ENCODE data around the gene CALHM6. TPM values are rescaled to one million over a fixed set of nuclear protein-coding genes. Genes with fewer than 3 reads are reported as not detected.

CALHM6 gene
- total RNA-seq, 1 donor from 2014 or later, result not detected

DNA sequence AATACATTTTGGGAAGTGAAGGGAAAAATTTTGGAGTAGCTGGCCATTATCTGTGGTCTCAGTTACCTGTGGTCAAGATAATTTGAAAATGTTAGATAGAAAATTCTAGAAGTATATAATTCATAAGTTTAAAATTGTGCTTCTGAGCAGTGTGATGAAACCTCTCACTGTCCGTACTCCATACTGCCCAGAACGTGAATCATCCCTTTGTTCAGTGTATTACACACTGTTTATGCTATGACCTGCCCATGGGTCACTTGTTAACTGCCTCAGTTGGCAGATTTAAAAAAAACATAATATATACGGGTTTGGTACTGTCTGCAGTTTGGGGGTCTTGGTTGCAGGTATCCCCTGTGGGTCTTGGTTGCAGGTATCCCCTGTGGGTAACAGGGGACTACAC is 46.1 kb downstream of the CALHM6 start:
- Mint-ChIP-seq H3K36me3 (peaks cover 3% of the 10 kb centered on the region), H3K9me3 (peaks cover 60% of the 10 kb centered on the region)

DNA sequence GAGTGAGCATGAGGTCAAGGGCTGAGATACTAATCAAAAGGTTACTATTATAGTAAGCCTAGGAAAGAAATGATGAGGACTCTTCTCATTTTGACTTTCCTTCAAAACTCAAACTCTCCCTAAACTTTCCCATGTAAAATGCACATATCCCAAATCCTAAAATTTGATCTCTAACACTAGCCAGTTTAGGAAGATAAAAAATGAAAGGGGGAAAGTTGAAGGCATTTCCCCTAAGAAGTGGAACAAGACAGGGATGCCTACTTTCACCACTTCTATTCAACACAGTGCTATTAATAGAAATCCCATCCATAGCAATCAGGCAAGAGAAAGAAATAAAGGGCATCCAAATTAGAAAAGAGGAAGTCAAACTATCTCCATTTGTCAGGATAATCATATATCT is 47.4 kb downstream of the CALHM6 start:
- H4K20me1 ChIP-seq (ENCODE audit: low read depth), result no peaks in the 10 kb centered on the region
- no peaks in the 10 kb centered on the region for H3K79me2 ChIP-seq (ENCODE audit: low read depth)
- no peak overlapping the region for H3K27ac ChIP-seq
- no peak overlapping the region for H3K4me3 ChIP-seq
- no peak for DNase-seq (ENCODE audit: low spot score)
- H3K4me1 ChIP-seq, result no peaks in the 10 kb centered on the region
- H3K9me3 ChIP-seq (ENCODE audit: low read depth), result no peaks in the 10 kb centered on the region
- no peak overlapping the region for H3K27ac Mint-ChIP-seq
- H3F3A ChIP-seq (ENCODE audit: low read depth), result peaks cover 5% of the 10 kb centered on the region
- peaks cover 22% of the 10 kb centered on the region for H3K4me1 Mint-ChIP-seq
- H3K9ac ChIP-seq, result no peak overlapping the region
- H3K27me3 Mint-ChIP-seq (ENCODE audit: insufficient read depth, low read depth), result peaks cover 4% of the 10 kb centered on the region
- H3K4me3 Mint-ChIP-seq, result no peak overlapping the region
- no peaks in the 10 kb centered on the region for H3K36me3 ChIP-seq
- H2AFZ ChIP-seq (replicated peaks), result no peak overlapping the region
- H3K9me3 Mint-ChIP-seq, result peaks cover 49% of the 10 kb centered on the region
- H3K4me2 ChIP-seq, result no peak overlapping the region
- TF ChIP-seq EZH2 (IDR thresholded peaks at IDR 0.05), result no peak
- TF ChIP-seq, protein P1, sequence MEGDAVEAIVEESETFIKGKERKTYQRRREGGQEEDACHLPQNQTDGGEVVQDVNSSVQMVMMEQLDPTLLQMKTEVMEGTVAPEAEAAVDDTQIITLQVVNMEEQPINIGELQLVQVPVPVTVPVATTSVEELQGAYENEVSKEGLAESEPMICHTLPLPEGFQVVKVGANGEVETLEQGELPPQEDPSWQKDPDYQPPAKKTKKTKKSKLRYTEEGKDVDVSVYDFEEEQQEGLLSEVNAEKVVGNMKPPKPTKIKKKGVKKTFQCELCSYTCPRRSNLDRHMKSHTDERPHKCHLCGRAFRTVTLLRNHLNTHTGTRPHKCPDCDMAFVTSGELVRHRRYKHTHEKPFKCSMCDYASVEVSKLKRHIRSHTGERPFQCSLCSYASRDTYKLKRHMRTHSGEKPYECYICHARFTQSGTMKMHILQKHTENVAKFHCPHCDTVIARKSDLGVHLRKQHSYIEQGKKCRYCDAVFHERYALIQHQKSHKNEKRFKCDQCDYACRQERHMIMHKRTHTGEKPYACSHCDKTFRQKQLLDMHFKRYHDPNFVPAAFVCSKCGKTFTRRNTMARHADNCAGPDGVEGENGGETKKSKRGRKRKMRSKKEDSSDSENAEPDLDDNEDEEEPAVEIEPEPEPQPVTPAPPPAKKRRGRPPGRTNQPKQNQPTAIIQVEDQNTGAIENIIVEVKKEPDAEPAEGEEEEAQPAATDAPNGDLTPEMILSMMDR (IDR thresholded peaks at IDR 0.05), result no peak
- TF ChIP-seq EZH2phosphoT487 (IDR thresholded peaks at IDR 0.05), result no peak
- H3K36me3 Mint-ChIP-seq, result peaks cover 3% of the 10 kb centered on the region
- no peaks in the 10 kb centered on the region for H3K27me3 ChIP-seq

More for the DNA sequence above, 46.1 kb downstream of the CALHM6 start:
- Histone ChIP-seq H3K27ac (no peak overlapping the region), H3K4me3 (no peak overlapping the region), H3F3A (ENCODE audit: low read depth) (peaks cover 5% of the 10 kb centered on the region), H3K4me1 (no peaks in the 10 kb centered on the region), H3K79me2 (ENCODE audit: low read depth) (no peaks in the 10 kb centered on the region), H2AFZ (replicated peaks) (no peak overlapping the region), H3K36me3 (no peaks in the 10 kb centered on the region), H3K27me3 (no peaks in the 10 kb centered on the region), H3K9me3 (ENCODE audit: low read depth) (no peaks in the 10 kb centered on the region), H4K20me1 (ENCODE audit: low read depth) (no peaks in the 10 kb centered on the region), H3K9ac (no peak overlapping the region), H3K4me2 (no peak overlapping the region)
- peaks cover 12% of the 10 kb centered on the region for H3K4me1 Mint-ChIP-seq
- H3K4me3 Mint-ChIP-seq, result no peak overlapping the region
- no peak for DNase-seq (ENCODE audit: low spot score)
- H3K27ac Mint-ChIP-seq, result no peak overlapping the region
- peaks cover 6% of the 10 kb centered on the region for H3K27me3 Mint-ChIP-seq (ENCODE audit: insufficient read depth, low read depth)
- TF ChIP-seq, protein P1 (IDR thresholded peaks at IDR 0.05), result no peak
- TF ChIP-seq EZH2phosphoT487 (IDR thresholded peaks at IDR 0.05) (no peak), EZH2 (IDR thresholded peaks at IDR 0.05) (no peak)

DNA sequence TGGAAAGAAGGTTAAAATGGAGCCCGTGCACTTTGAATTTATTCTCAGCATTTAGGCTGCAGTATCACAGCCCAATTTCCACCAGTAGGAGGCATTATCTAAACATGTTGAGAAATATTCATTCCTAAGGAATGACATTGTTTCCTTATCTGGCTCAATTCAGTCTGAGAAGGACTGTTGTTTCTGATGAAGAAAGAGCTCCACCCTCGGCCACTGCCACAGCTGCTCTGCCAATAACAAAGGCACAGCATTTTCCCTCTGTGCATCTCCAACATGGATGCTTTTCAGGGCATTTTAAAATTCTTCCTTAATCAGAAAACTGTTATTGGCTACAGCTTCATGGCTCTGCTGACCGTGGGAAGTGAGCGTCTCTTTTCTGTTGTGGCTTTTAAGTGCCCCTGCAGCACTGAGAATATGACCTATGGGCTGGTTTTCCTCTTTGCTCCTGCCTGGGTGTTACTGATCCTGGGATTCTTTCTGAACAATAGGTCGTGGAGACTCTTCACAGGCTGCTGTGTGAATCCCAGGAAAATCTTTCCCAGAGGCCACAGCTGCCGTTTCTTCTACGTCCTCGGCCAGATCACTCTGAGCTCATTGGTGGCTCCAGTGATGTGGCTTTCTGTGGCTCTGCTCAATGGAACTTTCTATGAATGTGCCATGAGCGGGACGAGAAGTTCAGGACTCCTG is 50.4 kb downstream of the CALHM6 start, which contains the start of gene CALHM5:
Gene CALHM5, plus strand, starts transcription at position 216 of the 687 bp plus-strand sequence. Its CDS starts 58 bp downstream, at position 274.
- Mint-ChIP-seq H3K4me1 (peaks cover 27% of the 10 kb centered on the region), H3K36me3 (peaks cover 10% of the 10 kb centered on the region), H3K27ac (peak within 1 kb of the TSS; percentile 88), H3K27me3 (ENCODE audit: insufficient read depth, low read depth) (peaks cover 4% of the 10 kb centered on the region), H3K4me3 (peak within 1 kb of the TSS; percentile 71), H3K9me3 (peaks cover 25% of the 10 kb centered on the region)
- Histone ChIP-seq H3K9ac (no peak within 1 kb of the TSS), H3K4me3 (no peak within 1 kb of the TSS), H3F3A (ENCODE audit: low read depth) (peaks cover 5% of the 10 kb centered on the region), H3K27me3 (no peaks in the 10 kb centered on the region), H4K20me1 (ENCODE audit: low read depth) (no peaks in the 10 kb centered on the region), H3K36me3 (no peaks in the 10 kb centered on the region), H3K4me1 (no peaks in the 10 kb centered on the region), H3K79me2 (ENCODE audit: low read depth) (no peaks in the 10 kb centered on the region), H3K4me2 (peak within 1 kb of the TSS; percentile 39), H3K9me3 (ENCODE audit: low read depth) (no peaks in the 10 kb centered on the region), H2AFZ (replicated peaks) (peak within 1 kb of the TSS; percentile 84), H3K27ac (no peak within 1 kb of the TSS)
- TF ChIP-seq, protein P1 (IDR thresholded peaks at IDR 0.05), result peak; percentile 53
- TF ChIP-seq EZH2 (IDR thresholded peaks at IDR 0.05), result no peak
- no peak for TF ChIP-seq EZH2phosphoT487 (IDR thresholded peaks at IDR 0.05)
- peak; percentile 48 for DNase-seq (ENCODE audit: low spot score)
